HG03571 (cell line): ENCODE results near the gene PANK4.
"Not testable (repeated sequence)": the region's sequence is repeated elsewhere in the genome, so short reads cannot be mapped to it uniquely, and the experiment has no call there.

Source experiments
- ATAC-seq: cut with Tn5 transposase; IDR thresholded peaks from one replicate; pipeline ENCODE4 v1.9.1; 2021; ENCODE audit not compliant: unreplicated experiment

PANK4 gene

DNA sequence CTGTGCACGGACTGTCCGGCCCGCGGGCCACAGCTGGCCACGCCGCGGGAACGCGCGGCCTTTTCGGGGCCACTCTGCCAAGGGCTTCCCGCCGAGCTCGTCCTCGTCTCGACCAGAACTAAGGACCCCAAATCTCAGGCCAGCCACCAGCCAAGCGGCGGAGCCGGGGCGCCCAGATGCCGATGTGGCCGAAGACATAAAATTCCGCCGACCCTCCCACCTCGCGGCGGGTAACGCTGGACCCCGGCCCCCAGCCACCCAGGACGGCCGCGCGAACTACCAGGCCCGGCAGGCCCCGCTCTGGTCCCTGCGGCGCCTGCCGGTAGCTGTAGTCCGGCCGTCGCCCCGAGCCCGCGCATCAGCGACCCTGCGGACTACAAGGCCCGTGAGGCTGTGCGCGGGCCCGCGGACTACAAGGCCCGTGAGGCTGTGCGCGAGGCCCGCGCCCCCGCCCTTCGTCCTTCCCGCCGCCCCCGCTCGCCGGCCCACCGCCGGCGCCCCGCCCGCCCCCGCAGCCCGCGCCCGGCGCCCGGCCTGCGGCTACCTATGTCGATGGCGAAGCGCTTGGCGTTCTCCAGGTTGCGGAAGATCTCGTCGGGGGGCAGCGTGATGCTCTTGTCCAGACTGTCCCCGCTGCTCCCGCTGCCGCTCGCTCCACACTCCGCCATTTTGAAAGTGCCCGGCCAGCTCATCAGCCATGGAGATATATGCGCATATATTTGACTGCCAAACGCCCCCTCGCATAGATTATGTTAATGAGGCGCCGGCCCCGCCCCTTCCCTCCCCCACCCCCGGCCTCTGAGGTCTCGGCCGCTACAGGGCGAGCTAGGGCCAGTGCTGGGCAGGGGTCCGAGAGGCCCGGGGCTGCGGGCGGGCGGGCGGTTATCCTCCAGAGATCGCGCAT lies at the start of gene PANK4:
PANK4 (minus strand) TSS at position 677 of the 904 bp plus-strand sequence; CDS start at position 668, 9 bp downstream.
- ATAC-seq, result peak; percentile 71

DNA sequence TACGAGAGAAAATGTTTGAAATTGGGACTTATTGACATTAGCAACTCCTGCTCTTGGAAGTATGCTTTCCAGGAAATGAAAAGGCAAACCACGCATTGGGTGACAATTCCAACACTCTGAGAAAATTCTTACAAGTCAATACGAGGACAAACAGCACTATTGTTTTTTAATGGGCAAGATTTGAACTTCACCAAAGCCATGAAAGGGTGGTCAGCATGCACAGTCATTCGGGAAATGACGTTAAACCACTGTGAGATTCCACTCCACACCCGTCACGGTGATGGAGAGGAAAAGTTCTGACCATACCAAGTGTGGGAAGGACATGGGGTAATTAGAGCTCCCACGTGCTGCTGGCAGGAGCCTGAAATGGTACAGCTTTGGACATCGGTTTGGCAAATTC lies 48.0 kb upstream of the PANK4 start:
- no peak for ATAC-seq

DNA sequence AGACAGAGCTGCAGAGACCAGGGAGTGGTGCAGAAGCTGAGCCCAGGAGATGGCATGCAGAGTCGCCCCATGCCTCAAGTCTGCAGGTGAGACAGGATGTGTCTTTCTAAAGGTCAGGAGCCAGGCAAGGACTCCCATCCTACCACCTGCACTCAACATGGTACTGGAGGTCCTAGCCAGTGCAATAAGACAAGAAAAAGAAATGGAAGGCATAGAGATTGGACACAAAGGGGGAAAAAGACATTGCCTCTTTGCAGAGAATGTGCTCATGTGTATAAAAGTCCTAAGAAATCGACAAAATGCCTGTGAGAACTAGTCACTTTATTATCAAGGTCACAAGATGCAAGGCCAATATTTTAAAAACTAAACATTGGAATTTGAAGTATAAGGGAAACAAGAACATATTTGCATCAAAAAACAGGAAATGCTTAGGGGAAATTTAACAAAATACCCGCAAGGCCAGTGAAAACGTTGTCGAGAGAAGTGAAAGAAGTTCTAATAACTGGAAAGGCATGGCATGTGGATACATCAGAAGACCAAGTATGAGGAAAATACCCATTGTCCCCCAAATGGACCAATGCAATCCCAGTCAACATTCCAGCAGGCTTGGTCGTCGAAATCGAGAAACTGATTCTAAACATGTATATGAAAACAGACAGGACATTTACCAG lies 47.0 kb upstream of the PANK4 start:
- no peak for ATAC-seq

DNA sequence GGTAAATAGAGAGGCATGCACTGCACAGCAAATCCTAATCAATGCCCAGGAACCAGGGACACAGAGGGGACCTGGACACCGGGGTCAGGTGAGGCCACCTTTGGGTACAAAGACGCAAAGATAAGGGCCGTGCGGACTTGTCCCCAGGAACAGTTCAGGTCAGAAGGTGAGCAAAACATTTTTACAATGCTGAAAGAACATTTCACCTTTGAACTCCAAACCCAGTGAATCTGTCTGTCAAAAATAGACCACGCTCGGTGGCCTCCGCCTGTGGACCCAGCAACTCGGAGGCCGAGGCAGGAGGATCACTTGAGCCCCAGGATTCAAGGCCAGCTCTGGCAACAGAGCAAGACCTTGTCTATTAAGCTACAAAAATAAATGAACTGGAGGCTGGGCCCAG lies 45.0 kb upstream of the PANK4 start:
- no peak for ATAC-seq

DNA sequence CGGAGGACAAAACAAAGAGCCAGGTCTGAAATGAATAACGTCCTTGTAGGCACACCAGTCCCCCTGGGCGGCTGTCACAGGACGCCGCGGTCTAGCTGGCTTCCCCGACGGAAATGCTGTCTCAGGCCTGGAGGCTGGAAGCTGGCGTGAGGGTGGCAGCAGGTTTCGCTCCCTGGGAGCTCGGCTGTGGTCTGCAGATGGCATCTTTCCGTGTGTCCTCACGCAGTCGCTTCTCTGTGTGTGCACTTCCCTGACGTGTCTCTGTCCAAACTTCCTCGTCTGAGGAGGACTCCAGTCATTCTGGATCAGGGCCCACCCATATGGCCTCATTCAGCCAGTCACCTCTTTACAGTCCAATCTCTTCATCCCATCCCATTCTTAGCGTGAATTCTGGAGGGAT lies 43.9 kb upstream of the PANK4 start:
- no peak for ATAC-seq

DNA sequence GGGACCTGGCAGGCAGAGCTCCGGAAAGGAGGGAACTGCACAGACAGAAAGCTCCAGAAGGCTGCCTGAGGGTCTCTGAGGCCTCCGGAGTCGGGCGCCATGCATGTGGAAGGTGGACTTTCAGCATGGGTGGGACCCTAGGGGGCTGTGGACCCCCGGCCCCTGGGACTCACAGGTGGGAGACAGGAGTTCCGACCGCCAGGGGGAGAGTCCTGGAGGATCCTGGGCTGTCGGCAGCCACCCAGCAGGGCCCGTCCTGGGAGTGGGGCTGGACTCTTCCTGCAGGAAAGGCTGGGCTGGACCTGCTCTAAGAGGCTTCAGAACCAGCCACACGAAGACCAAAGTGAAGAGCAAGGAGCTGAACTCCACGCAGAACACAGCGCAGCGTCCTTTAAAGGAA lies 43.3 kb upstream of the PANK4 start:
- not testable (repeated sequence) for ATAC-seq

DNA sequence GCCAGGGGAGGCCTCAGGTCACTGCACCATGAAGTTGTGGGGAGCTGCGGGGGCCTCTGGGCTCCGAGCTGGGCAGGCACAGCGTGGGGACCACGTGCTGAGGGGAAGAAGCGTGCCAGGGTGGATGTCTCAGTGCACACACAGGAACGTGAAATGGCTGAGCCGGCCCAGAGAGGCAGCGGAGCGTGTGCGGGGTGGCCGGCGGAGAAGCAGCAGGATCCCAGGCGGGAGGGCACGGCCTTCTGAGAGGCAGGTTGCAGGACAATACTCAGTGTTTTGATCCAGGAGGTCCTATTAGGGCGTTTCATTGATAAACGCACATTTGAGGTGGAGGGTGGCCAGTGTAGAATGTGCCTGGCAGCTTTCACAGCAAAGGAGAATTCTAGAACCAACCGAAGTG lies 42.7 kb upstream of the PANK4 start:
- ATAC-seq, result no peak

DNA sequence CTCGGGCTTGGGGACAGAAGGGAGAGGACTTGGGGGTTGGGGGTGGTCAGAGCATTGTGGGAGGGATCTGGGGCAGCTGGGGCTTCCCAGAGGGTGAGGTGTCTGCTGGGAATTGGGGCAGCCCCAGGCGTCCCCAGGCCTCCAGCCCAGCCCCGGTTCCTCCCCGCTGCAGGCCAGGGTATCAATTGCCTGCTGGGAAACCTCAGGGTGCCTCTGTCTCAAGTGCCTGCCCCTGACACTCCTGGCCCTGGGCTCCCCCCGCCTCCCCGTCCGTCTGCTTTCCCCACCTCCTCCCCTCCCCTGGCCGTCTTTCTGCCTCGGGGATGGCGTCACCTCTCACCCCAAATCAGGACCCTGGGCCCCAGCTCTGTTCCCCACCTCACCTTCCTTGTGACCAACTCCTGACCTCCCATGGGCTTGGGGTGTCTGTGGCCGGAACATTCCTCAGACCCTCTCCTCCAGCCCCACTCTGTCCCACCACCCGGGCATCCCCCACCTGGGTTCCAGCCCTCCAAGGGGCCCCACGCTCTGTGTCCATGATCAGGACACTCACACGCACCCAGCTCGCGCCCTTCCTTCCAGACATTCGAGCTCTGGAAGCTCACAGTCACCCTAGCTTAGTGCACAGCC lies 41.9 kb upstream of the PANK4 start:
- not testable (repeated sequence) for ATAC-seq

DNA sequence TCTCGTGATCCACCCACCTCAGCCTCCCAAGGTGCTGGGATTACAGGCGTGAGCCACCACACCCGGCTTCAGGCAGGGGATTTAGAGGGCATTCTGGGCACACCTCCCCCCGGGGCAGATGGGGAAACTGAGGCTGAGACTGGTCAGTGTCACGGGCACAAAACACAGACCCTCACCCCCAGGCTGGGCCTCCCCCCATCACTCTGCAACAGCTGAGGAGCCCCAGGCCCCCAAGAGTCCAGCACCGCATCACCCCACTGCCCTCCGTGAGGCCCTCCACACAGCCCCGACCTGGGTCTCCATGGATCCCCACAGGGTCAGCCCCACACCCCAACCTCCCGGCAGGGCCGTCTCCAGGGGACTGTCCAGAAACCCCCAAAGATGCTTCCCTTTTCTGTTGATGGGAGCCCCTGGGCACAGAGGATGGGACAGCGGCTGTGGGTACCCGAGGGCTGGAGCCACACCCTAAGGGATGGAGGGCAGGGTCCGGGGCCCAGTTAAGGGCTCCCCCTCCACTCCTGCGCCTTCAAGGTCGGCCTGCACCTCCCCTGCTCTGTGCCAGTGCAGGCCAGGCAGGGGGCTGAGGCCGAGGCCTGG lies 40.8 kb upstream of the PANK4 start:
- no peak for ATAC-seq

DNA sequence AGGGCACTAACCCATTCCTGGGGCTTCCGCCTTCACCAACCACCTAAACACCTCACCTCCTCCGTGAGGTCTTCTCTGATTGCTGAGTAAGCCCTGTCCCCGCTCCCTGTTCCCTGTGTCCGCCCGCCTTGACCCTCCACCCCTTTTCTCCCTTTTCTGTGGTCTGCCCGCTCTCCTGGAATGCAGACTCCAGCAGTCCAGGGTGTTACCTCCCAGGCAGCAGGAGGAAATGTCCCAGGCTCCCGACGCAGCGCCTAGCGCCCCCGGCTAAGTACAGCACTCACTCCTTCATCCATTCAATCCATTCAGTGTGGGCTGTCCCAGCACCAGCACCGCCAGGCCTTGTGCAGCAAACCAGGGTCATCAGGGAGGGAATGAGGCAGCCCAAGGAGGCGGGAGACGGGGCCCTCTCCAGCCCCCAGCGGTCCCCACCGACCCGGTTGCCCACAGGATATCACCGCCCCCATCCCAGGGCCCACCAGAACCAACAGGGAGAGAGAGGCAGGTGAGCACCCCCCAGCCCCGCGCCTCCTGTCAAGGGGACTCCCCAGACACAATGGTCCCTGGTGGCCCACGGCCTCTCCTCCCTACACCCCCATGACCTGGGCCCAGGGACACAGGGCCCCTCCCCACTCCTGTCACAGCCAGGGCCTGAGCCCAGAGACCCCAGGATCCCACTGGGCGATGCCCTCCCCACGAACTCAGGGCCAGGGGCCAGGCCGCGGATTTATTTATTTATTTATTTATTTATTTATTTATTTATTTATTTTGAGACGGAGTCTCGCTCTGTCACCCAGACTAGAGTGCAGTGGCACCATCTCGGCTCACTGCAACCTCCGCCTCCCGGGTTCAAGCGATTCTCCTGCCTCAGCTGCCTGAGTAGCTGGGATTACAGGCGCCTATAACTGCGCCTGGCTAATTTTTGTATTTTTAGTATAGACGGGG lies 40.0 kb upstream of the PANK4 start:
- ATAC-seq, result no peak

DNA sequence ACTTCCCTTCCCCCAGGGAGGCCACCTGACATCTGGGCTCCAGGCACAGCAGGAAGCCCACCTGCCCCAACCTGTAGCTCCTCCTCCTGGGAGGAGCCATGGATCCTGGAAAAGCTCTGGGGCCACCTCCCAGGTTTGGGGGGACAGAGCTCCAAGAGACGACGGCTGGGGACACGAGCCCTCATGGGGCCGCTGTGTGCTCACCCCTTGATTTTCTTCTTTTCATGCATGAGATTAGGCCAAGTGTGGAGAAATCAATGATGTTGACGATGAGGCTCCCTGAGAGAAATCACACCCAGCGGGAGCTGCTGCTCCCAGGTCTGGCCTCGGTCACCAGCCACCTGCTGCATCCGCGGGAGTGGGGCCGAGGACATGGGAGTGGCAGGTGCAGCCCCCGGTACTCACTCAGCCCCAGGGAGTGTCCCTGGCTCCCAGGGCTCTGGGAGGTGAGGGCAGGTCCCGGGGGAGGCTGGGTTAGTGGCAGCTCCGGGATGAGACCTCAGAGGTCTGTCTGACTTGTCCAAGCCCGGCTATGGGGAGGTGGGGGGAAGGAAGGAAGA lies 38.5 kb upstream of the PANK4 start:
- no peak for ATAC-seq

DNA sequence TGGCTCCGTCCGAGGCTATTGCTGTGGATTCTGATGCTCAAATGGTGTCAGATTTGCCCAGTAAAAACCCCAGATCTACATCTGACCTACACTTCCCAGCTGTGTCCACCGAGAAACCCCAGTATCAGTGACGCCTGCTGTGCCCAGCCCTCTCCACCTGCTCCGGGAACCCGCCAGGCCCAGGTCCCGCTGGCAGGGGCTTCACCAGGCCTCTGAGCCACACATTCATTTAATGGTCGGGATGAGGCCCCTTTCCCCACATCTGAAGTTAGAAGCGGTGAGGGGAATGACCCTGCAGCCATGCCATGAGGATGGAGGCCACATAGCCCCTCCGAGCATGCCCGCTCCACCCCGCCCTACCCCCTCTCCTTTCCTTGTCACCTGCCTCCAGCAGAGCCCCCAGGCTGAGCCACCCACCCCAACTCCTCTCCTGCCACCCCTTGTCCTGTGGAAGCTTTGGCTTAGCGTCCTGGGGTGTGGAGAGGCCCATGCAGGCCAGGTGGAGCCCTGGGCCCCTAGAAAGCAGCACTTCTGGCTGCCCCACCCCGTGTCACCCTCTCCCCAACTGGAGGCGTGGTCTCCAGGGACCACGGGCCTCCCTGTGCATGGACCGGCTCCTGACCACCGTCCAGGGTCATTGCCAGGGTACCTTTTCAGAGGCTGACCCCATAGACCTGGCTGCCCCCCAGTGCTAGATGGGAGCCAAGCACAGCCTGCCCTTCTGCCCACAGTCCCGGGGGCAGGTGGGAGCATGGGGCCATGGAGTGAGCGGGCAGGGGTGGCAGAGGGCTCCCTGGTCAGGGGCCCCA lies 37.8 kb upstream of the PANK4 start:
- no peak for ATAC-seq

DNA sequence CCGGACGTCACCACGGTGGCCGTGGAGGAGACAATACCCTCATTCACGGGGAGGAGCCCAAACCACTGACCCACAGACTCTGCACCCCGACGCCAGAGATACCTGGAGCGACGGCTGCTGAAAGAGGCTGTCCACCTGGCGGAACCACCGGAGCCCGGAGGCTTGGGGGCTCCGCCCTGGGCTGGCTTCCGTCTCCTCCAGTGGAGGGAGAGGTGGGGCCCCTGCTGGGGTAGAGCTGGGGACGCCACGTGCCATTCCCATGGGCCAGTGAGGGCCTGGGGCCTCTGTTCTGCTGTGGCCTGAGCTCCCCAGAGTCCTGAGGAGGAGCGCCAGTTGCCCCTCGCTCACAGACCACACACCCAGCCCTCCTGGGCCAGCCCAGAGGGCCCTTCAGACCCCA lies 36.8 kb upstream of the PANK4 start:
- ATAC-seq, result no peak

DNA sequence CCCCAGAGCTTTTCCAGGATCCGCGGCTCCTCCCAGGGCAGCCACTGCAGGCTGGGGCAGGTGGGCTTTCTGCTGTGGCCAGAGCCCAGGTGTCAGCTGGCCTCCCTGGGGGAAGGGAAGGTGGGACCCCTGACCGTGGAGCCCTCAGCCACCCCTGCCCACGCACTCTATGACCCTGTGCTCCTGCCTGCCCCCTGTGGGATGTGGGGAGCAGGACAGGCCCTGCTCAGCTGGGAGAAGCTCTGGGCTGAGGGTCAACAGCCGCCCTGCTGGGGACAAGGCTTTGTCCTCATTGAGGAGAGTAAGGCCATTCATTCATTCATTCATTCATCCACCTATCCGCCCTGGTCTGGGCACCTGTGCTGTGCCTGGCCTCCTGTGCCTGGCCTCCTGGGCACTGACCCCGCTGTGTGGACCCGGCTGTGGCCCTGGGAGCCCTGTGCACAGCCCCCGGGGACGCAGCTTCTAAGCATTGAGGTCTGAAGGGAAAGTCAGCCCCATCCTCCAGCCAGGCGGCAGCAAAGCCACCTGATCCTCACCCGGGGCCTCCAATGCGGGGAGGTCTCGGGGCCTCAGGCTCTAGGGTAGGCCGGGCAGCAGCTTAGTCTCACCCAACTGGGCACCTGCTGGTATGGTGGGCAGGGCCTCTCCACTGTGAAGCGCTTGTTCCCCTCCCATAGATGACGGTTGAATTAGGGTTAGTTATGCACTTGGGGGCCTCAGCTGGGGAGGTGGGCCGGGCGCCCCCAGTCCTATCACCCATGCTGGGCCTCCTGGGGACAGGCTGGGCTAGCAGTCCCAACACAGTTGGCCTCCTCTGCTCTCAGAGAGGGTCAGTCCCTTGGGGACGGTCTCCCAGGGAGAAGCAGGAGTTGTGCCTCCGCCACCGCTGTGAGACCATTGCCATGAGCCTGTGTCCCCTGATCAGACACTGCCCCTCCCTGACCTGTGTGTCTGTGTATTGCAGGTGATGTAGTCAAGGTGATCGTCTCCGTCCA lies 35.8 kb upstream of the PANK4 start:
- ATAC-seq, result no peak

DNA sequence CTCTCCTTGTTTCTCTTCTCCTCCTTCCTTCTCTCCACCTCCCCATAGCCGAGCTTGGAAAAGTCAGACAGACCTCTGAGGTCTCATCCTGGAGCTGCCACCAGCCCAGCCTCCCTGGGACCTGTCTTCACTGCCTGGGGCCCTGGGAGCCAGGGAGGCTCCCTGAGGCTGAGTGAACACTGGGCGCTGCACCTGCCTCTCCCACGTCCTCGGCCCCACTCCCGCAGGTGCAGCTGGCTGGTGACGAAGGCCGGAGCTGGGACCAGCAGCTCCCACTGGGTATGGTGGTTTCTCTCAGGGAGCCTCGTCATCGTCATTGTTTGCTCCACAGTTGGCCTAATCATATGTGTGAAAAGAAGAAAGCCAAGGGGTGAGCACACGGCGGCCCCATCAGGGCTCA lies 35.0 kb upstream of the PANK4 start:
- no peak for ATAC-seq

DNA sequence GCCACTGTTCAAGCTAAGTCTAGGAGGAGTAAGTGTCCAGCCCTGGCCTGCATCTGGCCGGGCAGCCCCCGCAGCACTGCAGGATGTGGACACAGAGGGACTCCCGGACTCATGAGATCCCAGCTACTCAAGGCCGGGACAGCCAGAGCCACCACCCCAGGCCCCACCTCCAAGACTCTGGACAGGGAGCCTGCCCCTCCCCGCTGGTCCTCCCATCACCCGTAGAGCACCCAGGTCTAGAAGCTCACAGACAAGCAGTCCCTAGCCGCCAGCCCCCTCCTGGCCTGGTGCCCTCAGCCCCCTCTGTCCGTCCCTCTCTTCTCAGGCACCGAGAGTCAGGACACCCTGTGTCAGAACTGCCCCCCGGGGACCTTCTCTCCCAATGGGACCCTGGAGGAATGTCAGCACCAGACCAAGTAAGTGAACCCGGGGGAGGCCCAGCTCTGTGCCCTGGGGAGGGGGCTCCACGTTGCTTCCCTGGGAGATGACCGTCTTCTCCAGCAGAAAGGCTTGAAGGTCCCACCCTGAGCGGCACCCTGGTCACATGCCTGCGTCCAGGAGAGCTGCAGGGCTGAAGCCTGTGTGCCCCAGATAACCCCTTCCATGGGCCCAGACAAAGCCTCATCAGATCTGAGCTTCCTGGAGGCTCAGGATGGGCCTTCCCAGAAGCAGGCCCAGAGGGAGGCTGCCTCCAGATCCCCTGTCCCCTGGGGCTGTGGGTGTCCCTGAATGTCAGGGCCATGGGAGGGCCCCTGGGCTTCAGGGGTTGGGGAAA lies 34.1 kb upstream of the PANK4 start:
- ATAC-seq, result no peak
